A673 (cell line): ENCODE results near the gene MOCS3.

Experiments
- EZH2 ChIP-seq: fragments of 200-600 bp; sonication (generic); IDR thresholded peaks from 2 replicates; pipeline ENCODE4 v1.6.1; 2017; ENCODE audit warnings: borderline replicate concordance, low read depth, mild to moderate bottlenecking, mixed read lengths, antibody characterized with exemption, low read length; ENCODE audit not compliant: poor library complexity, severe bottlenecking
- TF ChIP-seq, protein P1 (sequence below): fragments of 300-800, 200-600 bp; sonication (generic); conservative IDR thresholded peaks from 2 replicates; pipeline ENCODE4 v1.5.1; 2017; ENCODE audit warnings: low read depth, mild to moderate bottlenecking, antibody characterized with exemption, low read length, moderate library complexity, mixed read lengths

DNA sequence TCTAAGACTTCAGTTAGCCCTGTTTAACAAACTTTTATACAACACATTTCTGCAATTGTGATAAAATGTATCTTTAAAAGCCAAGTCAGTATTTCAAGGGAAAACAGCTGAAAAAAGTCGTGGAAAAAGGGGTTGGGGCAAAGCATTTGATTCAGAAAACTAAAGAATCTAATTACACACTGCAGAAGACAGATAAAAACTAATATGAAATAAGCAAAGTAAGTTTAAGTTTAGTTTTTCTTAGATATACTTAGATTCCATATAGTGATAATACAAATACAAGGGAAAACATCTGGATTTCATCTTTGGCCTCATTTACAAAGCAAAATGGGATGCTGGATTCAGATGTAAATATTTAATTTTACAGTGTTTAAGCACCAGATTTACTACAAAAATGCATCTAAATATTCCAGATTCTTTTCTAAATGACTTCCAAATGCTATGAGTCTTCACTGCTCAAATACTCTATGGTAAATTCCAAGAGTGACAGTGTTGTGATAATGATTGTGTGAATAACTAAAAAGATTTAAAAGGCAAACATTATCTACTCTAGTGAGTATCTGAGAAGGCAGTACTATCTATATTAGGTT, 25.8 kb upstream of the MOCS3 start:
- TF ChIP-seq, protein P1, sequence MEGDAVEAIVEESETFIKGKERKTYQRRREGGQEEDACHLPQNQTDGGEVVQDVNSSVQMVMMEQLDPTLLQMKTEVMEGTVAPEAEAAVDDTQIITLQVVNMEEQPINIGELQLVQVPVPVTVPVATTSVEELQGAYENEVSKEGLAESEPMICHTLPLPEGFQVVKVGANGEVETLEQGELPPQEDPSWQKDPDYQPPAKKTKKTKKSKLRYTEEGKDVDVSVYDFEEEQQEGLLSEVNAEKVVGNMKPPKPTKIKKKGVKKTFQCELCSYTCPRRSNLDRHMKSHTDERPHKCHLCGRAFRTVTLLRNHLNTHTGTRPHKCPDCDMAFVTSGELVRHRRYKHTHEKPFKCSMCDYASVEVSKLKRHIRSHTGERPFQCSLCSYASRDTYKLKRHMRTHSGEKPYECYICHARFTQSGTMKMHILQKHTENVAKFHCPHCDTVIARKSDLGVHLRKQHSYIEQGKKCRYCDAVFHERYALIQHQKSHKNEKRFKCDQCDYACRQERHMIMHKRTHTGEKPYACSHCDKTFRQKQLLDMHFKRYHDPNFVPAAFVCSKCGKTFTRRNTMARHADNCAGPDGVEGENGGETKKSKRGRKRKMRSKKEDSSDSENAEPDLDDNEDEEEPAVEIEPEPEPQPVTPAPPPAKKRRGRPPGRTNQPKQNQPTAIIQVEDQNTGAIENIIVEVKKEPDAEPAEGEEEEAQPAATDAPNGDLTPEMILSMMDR: no peak
- TF ChIP-seq EZH2: no peak
